SK-N-SH (cell line): ENCODE results near the gene APOLD1. TPM values are rescaled to one million over a fixed set of nuclear protein-coding genes. Genes with fewer than 3 reads are reported as not detected.
A peak's percentile ranks its signal among the peaks of the same experiment; 100 is the strongest.

Experiments
- CTCF ChIA-PET: fragments of 300-600, 350-600 bp; formaldehyde crosslinking; extraction: SDS; loops from one replicate; lab custom pipeline; 2021; lab: Yijun Ruan, JAX
- POLR2A ChIA-PET: fragments of 350-600 bp; sonication (Branson Sonifier 250); formaldehyde crosslinking; extraction: SDS; loops from one replicate; lab custom pipeline; 2020; ENCODE audit warnings: antibody characterized with exemption, inconsistent platforms; lab: Yijun Ruan, JAX
- DNase-seq: peaks from one replicate; pipeline ENCODE4 v3.0.0; 2012
- H2AFZ ChIP-seq: fragments of 200-600 bp; sonication (generic); 2 replicates; pipeline ENCODE4 v1.8.1; 2016; ENCODE audit warnings: antibody characterized with exemption, mild to moderate bottlenecking, low read depth
- H3F3A ChIP-seq: fragments of 200-600 bp; sonication (generic); replicated peaks from 2 replicates; pipeline ENCODE3; 2016; ENCODE audit warnings: antibody characterized with exemption, mild to moderate bottlenecking; ENCODE audit not compliant: insufficient read depth
- H3K27ac ChIP-seq, 2 experiments: fragments of 200-500 bp in 1 of 2; fragments of 200-600 bp in 1 of 2; sonication (Bioruptor generic) in 1 of 2; sonication (generic), shearing (Covaris generic) in 1 of 2; 2 replicates each; pipeline versions ENCODE4 v1.5.1 to v1.6.1; 2014 to 2016; ENCODE audit warnings: low read depth in 2 of 2, inconsistent platforms in 1 of 2, low read length in 1 of 2, mild to moderate bottlenecking in 1 of 2, mixed read lengths in 1 of 2
- H3K27me3 ChIP-seq: fragments of 200-600 bp; sonication (generic), shearing (Covaris generic); 2 replicates; pipeline ENCODE4 v1.6.1; 2016; ENCODE audit warnings: mixed run types; ENCODE audit not compliant: insufficient read depth
- H3K36me3 ChIP-seq, 2 experiments: fragments of 200-500 bp in 1 of 2; fragments of 200-600 bp in 1 of 2; sonication (Bioruptor generic) in 1 of 2; sonication (generic) in 1 of 2; replicated peaks in 1 of 2; 2 replicates each; pipeline versions ENCODE3 to v1.5.1; 2014 to 2016; ENCODE audit warnings: low read length in 1 of 2, mild to moderate bottlenecking in 1 of 2; ENCODE audit not compliant: insufficient read depth in 2 of 2, control insufficient read depth in 1 of 2
- H3K4me1 ChIP-seq, 2 experiments: fragments of 200-500 bp in 1 of 2; fragments of 200-600 bp in 1 of 2; sonication (Bioruptor generic) in 1 of 2; sonication (generic), shearing (Covaris generic) in 1 of 2; 2 replicates each; pipeline versions ENCODE4 v1.5.1 to v1.6.1; 2014 to 2016; ENCODE audit warnings: low read depth in 1 of 2, low read length in 1 of 2, mixed run types in 1 of 2; ENCODE audit not compliant: insufficient read depth in 2 of 2, control insufficient read depth in 1 of 2
- H3K4me2 ChIP-seq: fragments of 200-600 bp; sonication (generic), shearing (Covaris generic); 2 replicates; pipeline ENCODE4 v1.6.1; 2017; ENCODE audit warnings: mixed run types
- H3K4me3 ChIP-seq, 2 experiments: fragments of 200-500 bp in 1 of 2; fragments of 200-600 bp in 1 of 2; sonication (Bioruptor generic) in 1 of 2; sonication (generic), shearing (Covaris generic) in 1 of 2; 2 replicates each; pipeline versions ENCODE4 v1.5.1 to v1.8.1; 2014 to 2016; ENCODE audit warnings: low read depth in 2 of 2, inconsistent platforms in 1 of 2, low read length in 1 of 2, mild to moderate bottlenecking in 1 of 2, mixed read lengths in 1 of 2, moderate library complexity in 1 of 2
- H3K79me2 ChIP-seq: fragments of 200-600 bp; sonication (generic); 2 replicates; pipeline ENCODE4 v1.8.1; 2017; ENCODE audit warnings: mild to moderate bottlenecking; ENCODE audit not compliant: insufficient read depth
- H3K9ac ChIP-seq: fragments of 200-600 bp; sonication (generic); 2 replicates; pipeline ENCODE4 v1.6.1; 2017; ENCODE audit warnings: mixed run types
- H3K9me2 ChIP-seq: fragments of 200-600 bp; sonication (generic); 2 replicates; pipeline ENCODE4 v1.6.1; 2017; ENCODE audit warnings: mixed run types
- H3K9me3 ChIP-seq: fragments of 200-600 bp; sonication (generic); 2 replicates; pipeline ENCODE4 v1.6.1; 2017; ENCODE audit warnings: mixed run types, mild to moderate bottlenecking, moderate library complexity
- H4K20me1 ChIP-seq: fragments of 200-600 bp; sonication (generic); 2 replicates; pipeline ENCODE4 v1.6.1; 2017; ENCODE audit warnings: mild to moderate bottlenecking, mixed run types; ENCODE audit not compliant: insufficient read depth
- CHD2 ChIP-seq: fragments of 150-350 bp; IDR thresholded peaks from 2 replicates; pipeline ENCODE4 v1.6.1; 2018; ENCODE audit warnings: low read length; ENCODE audit not compliant: partially characterized antibody
- ELF1 ChIP-seq: IDR thresholded peaks from 2 replicates; pipeline ENCODE4 v1.4.0; 2012
- EZH2phosphoT487 ChIP-seq: fragments of 200-600 bp; sonication (generic); IDR thresholded peaks from 2 replicates; pipeline ENCODE4 v1.6.1; 2017; ENCODE audit warnings: low read depth, mixed run types, mild to moderate bottlenecking, antibody characterized with exemption, moderate library complexity, borderline replicate concordance
- FOSL2 ChIP-seq: IDR thresholded peaks from 2 replicates; pipeline ENCODE4 v1.4.0; 2012; ENCODE audit warnings: low read depth, mild to moderate bottlenecking, moderate library complexity, borderline replicate concordance
- FOXJ3 ChIP-seq: sonication (generic); formaldehyde crosslinking; IDR thresholded peaks from 2 replicates; pipeline ENCODE4 v1.5.1; 2020; ENCODE audit warnings: mild to moderate bottlenecking, missing genetic modification reagents
- GABPA ChIP-seq: IDR thresholded peaks from 2 replicates; pipeline ENCODE4 v1.4.0; 2012; ENCODE audit warnings: low read depth, mild to moderate bottlenecking
- IRF3 ChIP-seq: fragments of 150-350 bp; IDR thresholded peaks from 2 replicates; pipeline ENCODE4 v1.6.1; 2016; ENCODE audit warnings: mild to moderate bottlenecking, low read depth, low read length
- NFIC ChIP-seq: IDR thresholded peaks from 2 replicates; pipeline ENCODE4 v1.4.0; 2012; ENCODE audit warnings: borderline replicate concordance
- NRF1 ChIP-seq: IDR thresholded peaks from 2 replicates; pipeline ENCODE4 v1.6.1; 2012; ENCODE audit warnings: low read depth, mild to moderate bottlenecking, low read length
- RAD21 ChIP-seq: IDR thresholded peaks from 2 replicates; pipeline ENCODE4 v1.6.1; 2012; ENCODE audit warnings: mild to moderate bottlenecking, low read length
- RCOR1 ChIP-seq: fragments of 150-350 bp; IDR thresholded peaks from 2 replicates; pipeline ENCODE4 v1.6.1; 2017; ENCODE audit warnings: antibody characterized with exemption, low read length
- RFX5 ChIP-seq: IDR thresholded peaks from 2 replicates; pipeline ENCODE4 v1.6.1; 2012; ENCODE audit warnings: mild to moderate bottlenecking, improper control_type of control experiment, low read length
- RXRA ChIP-seq: IDR thresholded peaks from 2 replicates; pipeline ENCODE4 v1.4.0; 2012; ENCODE audit warnings: low read depth, mild to moderate bottlenecking, borderline replicate concordance
- USF2 ChIP-seq: fragments of 150-350 bp; IDR thresholded peaks from 2 replicates; pipeline ENCODE4 v1.6.1; 2017; ENCODE audit warnings: antibody characterized with exemption, low read length, low read depth, borderline replicate concordance
- ZBTB33 ChIP-seq: IDR thresholded peaks from 2 replicates; pipeline ENCODE4 v1.4.0; 2012; ENCODE audit warnings: low read depth, borderline replicate concordance
- WGBS: methylation state at CpG from one replicate; pipeline ENCODE4 v1.1.6; 2017; ENCODE audit warnings: low lambda C conversion rate; 5-methylcytosine and 5-hydroxymethylcytosine counted together
- polyA plus RNA-seq, 3 experiments: library from polyadenylated mRNA; depleted of rRNA; stranded (reverse); fragments of >200 nt; gene quantifications; 2 replicates each; pipeline ENCODE4 v1.2.3, GENCODE V29; 2012
- TF ChIP-seq, protein P1 (sequence below): IDR thresholded peaks from 2 replicates; pipeline ENCODE4; 2012
- TF ChIP-seq, protein P2 (sequence below): IDR thresholded peaks from 2 replicates; pipeline ENCODE4 v1.6.1; 2012; ENCODE audit warnings: mild to moderate bottlenecking, low read depth, low read length, moderate library complexity

Gene APOLD1
- polyA plus RNA-seq, 1 of the 3 experiments (the other 2 are of a cell fraction): 1.7 TPM

DNA sequence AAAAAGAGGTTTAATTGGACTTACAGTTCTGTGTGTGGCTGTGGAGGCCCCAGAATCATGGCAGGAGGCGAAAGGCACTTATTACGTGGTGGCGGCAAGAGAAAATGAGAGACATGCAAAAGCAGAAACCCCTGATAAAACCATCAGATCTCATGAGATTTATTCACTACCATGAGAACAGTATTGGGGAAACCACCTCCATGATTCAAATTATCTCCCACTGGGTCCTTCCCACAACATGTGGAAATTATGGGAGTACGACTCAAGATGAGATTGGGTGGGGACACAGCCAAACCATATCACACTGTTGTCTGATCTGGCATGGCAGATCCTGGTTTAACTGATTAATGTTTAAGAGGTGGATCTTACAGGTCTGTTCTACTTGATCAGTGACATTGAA, 33.2 kb downstream of the APOLD1 start:
- Histone ChIP-seq H3K4me2 (peak overlapping the region; percentile 45), H3F3A (peaks cover 44% of the 10 kb centered on the region), H4K20me1 (no peaks in the 10 kb centered on the region), H3K79me2 (peaks cover 73% of the 10 kb centered on the region), H3K36me3 (peaks cover 59 to 64% of the 10 kb centered on the region in 2 experiments), H3K9ac (peak overlapping the region; percentile 54), H3K9me3 (no peaks in the 10 kb centered on the region), H3K4me3 (no peak overlapping the region), H3K9me2 (no peaks in the 10 kb centered on the region), H3K27ac (peak overlapping the region; percentile 81 to 88), H3K4me1 (peaks cover 13 to 35% of the 10 kb centered on the region in 2 experiments), H3K27me3 (no peaks in the 10 kb centered on the region), H2AFZ (no peak overlapping the region)
- no peak for DNase-seq
- 94% methylated on average over 4 of the region's 4 CpGs for WGBS
- no peak for TF ChIP-seq RXRA
- no peak for TF ChIP-seq FOXJ3
- TF ChIP-seq ELF1: no peak
- TF ChIP-seq IRF3: no peak
- no peak for TF ChIP-seq RCOR1
- TF ChIP-seq NRF1: no peak
- TF ChIP-seq, protein P1, sequence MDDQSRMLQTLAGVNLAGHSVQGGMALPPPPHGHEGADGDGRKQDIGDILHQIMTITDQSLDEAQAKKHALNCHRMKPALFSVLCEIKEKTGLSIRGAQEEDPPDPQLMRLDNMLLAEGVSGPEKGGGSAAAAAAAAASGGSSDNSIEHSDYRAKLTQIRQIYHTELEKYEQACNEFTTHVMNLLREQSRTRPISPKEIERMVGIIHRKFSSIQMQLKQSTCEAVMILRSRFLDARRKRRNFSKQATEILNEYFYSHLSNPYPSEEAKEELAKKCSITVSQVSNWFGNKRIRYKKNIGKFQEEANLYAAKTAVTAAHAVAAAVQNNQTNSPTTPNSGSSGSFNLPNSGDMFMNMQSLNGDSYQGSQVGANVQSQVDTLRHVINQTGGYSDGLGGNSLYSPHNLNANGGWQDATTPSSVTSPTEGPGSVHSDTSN: no peak
- TF ChIP-seq RFX5: no peak
- no peak for TF ChIP-seq ZBTB33
- TF ChIP-seq NFIC: no peak
- TF ChIP-seq, protein P2, sequence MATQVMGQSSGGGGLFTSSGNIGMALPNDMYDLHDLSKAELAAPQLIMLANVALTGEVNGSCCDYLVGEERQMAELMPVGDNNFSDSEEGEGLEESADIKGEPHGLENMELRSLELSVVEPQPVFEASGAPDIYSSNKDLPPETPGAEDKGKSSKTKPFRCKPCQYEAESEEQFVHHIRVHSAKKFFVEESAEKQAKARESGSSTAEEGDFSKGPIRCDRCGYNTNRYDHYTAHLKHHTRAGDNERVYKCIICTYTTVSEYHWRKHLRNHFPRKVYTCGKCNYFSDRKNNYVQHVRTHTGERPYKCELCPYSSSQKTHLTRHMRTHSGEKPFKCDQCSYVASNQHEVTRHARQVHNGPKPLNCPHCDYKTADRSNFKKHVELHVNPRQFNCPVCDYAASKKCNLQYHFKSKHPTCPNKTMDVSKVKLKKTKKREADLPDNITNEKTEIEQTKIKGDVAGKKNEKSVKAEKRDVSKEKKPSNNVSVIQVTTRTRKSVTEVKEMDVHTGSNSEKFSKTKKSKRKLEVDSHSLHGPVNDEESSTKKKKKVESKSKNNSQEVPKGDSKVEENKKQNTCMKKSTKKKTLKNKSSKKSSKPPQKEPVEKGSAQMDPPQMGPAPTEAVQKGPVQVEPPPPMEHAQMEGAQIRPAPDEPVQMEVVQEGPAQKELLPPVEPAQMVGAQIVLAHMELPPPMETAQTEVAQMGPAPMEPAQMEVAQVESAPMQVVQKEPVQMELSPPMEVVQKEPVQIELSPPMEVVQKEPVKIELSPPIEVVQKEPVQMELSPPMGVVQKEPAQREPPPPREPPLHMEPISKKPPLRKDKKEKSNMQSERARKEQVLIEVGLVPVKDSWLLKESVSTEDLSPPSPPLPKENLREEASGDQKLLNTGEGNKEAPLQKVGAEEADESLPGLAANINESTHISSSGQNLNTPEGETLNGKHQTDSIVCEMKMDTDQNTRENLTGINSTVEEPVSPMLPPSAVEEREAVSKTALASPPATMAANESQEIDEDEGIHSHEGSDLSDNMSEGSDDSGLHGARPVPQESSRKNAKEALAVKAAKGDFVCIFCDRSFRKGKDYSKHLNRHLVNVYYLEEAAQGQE: no peak
- no peak for TF ChIP-seq USF2
- TF ChIP-seq EZH2phosphoT487: no peak
- no peak for TF ChIP-seq FOSL2
- TF ChIP-seq RAD21: no peak
- TF ChIP-seq GABPA: no peak
- no peak for TF ChIP-seq CHD2
- ChIA-PET CTCF (interaction anchor here (0.8 to 1.9 kb wide), 2 partner anchors 18 to 393 kb away, joined by 3 to 6 read pairs; no protein-coding TSS in a partner anchor), POLR2A (interaction anchor here (1.2 kb wide), 1 partner anchor 31 kb away, joined by 3 read pairs; no protein-coding TSS in a partner anchor)
